BE2C (cell line): ENCODE results near the gene PARD6A. TPM values are rescaled to one million over a fixed set of nuclear protein-coding genes. Genes with fewer than 3 reads are reported as not detected.

ENCODE experiments used
- DNase-seq: peaks from one replicate; pipeline ENCODE4 v3.0.0-alpha.2; 2020
- H3K27me3 ChIP-seq: fragments of 250-450 bp; sonication (Bioruptor Pico); 2 replicates; pipeline ENCODE4 v1.5.1; 2020; ENCODE audit warnings: mild to moderate bottlenecking
- H3K36me3 ChIP-seq: fragments of 250-450 bp; sonication (Bioruptor Pico); 2 replicates; pipeline ENCODE4 v1.5.1; 2020; ENCODE audit warnings: mild to moderate bottlenecking
- H3K4me1 ChIP-seq: fragments of 250-450 bp; sonication (Bioruptor Pico); 2 replicates; pipeline ENCODE4 v1.5.1; 2020
- H3K4me3 ChIP-seq: 2 replicates; pipeline ENCODE4 v1.5.1; 2011; ENCODE audit warnings: low read depth, low read length
- H3K9me3 ChIP-seq: fragments of 250-450 bp; sonication (Bioruptor Pico); 2 replicates; pipeline ENCODE4 v1.5.1; 2020
- CTCF ChIP-seq: IDR thresholded peaks from 2 replicates; pipeline ENCODE4 v1.5.1; 2012; ENCODE audit warnings: mild to moderate bottlenecking, low read depth, low read length
- polyA plus RNA-seq: library from polyadenylated mRNA; unstranded; fragments of >200 nt; gene quantifications from one replicate; pipeline ENCODE4 v1.2.1, GENCODE V29; 2012; ENCODE audit warnings: low read depth, missing spikeins; ENCODE audit not compliant: insufficient read length, insufficient read depth

The PARD6A gene, protein sequence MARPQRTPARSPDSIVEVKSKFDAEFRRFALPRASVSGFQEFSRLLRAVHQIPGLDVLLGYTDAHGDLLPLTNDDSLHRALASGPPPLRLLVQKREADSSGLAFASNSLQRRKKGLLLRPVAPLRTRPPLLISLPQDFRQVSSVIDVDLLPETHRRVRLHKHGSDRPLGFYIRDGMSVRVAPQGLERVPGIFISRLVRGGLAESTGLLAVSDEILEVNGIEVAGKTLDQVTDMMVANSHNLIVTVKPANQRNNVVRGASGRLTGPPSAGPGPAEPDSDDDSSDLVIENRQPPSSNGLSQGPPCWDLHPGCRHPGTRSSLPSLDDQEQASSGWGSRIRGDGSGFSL
- polyA plus RNA-seq = 83.9 TPM

DNA sequence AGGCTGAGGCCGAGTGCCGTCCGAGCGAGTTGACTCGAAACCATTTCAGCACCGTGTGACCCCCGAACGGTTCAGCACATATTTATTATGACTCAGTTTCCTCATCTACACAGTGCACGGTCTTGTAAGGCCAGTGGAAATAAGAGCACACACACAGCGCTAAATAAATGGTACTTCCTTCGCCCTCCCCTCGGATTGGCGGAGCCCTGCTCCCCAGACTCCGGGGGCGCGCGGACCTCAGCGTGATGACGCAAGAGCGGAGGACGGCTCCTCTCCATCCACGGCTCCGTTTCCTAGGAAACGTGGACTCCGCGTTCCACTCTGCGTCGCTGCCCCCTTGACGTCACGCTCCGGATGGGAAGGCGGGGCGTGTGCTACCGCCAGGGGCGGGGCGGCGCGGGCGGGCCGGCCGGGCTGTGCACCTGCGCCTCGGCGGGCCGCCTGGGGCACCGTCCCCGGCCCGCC, at the start of gene PARD6A:
Gene PARD6A, plus strand, starts transcription at position 397 of the 465 bp plus-strand sequence. CDS start 79 bp downstream, outside the sequence.
- peak; percentile 98 for DNase-seq
- no peak for TF ChIP-seq CTCF

GRCh38 chr16:67613808-67614207, 47.0 kb upstream of the PARD6A start:
- Histone ChIP-seq H3K36me3 (peaks cover 82% of the 10 kb centered on the region), H3K4me3 (no peak overlapping the region), H3K27me3 (no peaks in the 10 kb centered on the region), H3K9me3 (no peaks in the 10 kb centered on the region), H3K4me1 (no peaks in the 10 kb centered on the region)
- TF ChIP-seq CTCF = peak; percentile 38
- peak; percentile 30 for DNase-seq

More for the DNA sequence above, at the start of gene PARD6A:
- Histone ChIP-seq H3K4me3 (peak within 1 kb of the TSS; percentile 96), H3K27me3 (no peaks in the 10 kb centered on the region), H3K4me1 (no peaks in the 10 kb centered on the region; the same call in 1 of the 2 replicates), H3K36me3 (peaks cover 6% of the 10 kb centered on the region), H3K9me3 (no peaks in the 10 kb centered on the region)

DNA sequence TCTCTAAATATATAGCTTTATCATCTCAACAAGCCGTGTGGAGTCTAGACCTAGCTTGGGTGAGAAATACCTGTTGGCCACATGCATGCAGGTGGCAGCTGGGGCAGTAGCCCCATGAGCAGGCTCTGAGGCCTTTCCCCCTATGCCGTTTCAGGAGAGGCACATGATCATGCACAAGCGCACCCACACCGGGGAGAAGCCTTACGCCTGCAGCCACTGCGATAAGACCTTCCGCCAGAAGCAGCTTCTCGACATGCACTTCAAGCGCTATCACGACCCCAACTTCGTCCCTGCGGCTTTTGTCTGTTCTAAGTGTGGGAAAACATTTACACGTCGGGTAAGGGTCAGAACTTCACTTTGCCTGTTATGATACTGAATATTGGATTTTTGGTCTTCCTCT, 32.5 kb upstream of the PARD6A start:
- TF ChIP-seq CTCF = no peak
- no peaks in the 10 kb centered on the region for H3K4me1 ChIP-seq
- no peaks in the 10 kb centered on the region for H3K27me3 ChIP-seq
- peaks cover 62% of the 10 kb centered on the region for H3K36me3 ChIP-seq
- no peak overlapping the region for H3K4me3 ChIP-seq
- DNase-seq = no peak
- H3K9me3 ChIP-seq = no peaks in the 10 kb centered on the region

GRCh38 chr16:67632415-67633172, 28.2 kb upstream of the PARD6A start:
- TF ChIP-seq CTCF = no peak
- Histone ChIP-seq H3K4me1 (no peaks in the 10 kb centered on the region), H3K27me3 (no peaks in the 10 kb centered on the region), H3K9me3 (no peaks in the 10 kb centered on the region), H3K36me3 (peaks cover 59% of the 10 kb centered on the region), H3K4me3 (no peak overlapping the region)
- DNase-seq = no peak

DNA sequence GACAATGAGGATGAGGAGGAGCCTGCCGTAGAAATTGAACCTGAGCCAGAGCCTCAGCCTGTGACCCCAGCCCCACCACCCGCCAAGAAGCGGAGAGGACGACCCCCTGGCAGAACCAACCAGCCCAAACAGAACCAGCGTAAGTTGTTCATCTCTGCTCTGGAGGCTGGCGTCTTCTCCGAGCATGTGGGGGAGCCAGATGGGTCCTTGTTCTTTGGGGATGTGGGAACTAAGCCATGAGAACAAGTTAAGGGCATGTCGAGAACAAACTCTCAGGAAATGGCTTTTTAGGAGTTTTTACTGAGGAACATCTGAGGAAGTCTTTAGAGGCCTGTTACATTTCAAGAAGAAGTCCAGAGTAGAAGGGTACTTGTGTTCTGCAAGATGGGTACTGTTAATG, 24.0 kb upstream of the PARD6A start:
- H3K4me3 ChIP-seq = no peak overlapping the region
- H3K4me1 ChIP-seq = no peaks in the 10 kb centered on the region; the same call in 1 of the 2 replicates
- peaks cover 66% of the 10 kb centered on the region for H3K36me3 ChIP-seq
- no peaks in the 10 kb centered on the region for H3K9me3 ChIP-seq
- H3K27me3 ChIP-seq = no peaks in the 10 kb centered on the region
- no peak for DNase-seq
- TF ChIP-seq CTCF = no peak
